Thoracic aorta (tissue), 2 donors: ENCODE results near the gene VPS54. TPM values are rescaled to one million over a fixed set of nuclear protein-coding genes. Genes with fewer than 3 reads are reported as not detected.

ENCODE experiments used
- ATAC-seq: fragments of 150-250 bp; one replicate; pipeline ENCODE4 v1.8.0; 2017; ENCODE audit warnings: low read depth; ENCODE audit not compliant: insufficient number of reproducible peaks, low FRiP score
- DNase-seq: peaks from one replicate; pipeline ENCODE4 v3.0.0-alpha.2; 2020; ENCODE audit warnings: low spot score
- H3K27ac ChIP-seq, 2 donors: fragments of 200-600 bp; sonication (generic); 1 replicate in 1 of 2; 2 replicates in 1 of 2; pipeline ENCODE4 v1.5.1; 2016; ENCODE audit warnings: mild to moderate bottlenecking in 2 of 2, moderate library complexity in 2 of 2
- H3K27me3 ChIP-seq: fragments of 200-600 bp; sonication (generic); replicated peaks from 2 replicates; pipeline ENCODE4 v1.6.0; 2016; ENCODE audit warnings: mild to moderate bottlenecking; ENCODE audit not compliant: insufficient read depth
- H3K36me3 ChIP-seq: fragments of 200-600 bp; sonication (generic); one replicate; pipeline ENCODE4 v1.5.1; 2016
- H3K4me1 ChIP-seq, 2 donors: fragments of 200-600 bp; sonication (generic); 1 replicate in 1 of 2; 2 replicates in 1 of 2; pipeline versions ENCODE4 v1.5.1 to v1.6.0; 2016; ENCODE audit warnings: low read depth in 2 of 2, mild to moderate bottlenecking in 1 of 2; ENCODE audit not compliant: control insufficient read depth in 1 of 2
- H3K4me3 ChIP-seq: fragments of 200-600 bp; sonication (generic); 2 replicates; pipeline ENCODE4 v1.5.1; 2016; ENCODE audit warnings: mild to moderate bottlenecking
- H3K9me3 ChIP-seq: fragments of 200-600 bp; sonication (generic); 2 replicates; pipeline ENCODE4 v1.5.1; 2016
- total RNA-seq, 2 donors: library from RNA; depleted of rRNA; stranded (reverse); fragments of >200 nt; gene quantifications; one replicate each; pipeline versions ENCODE4 v1.1.0 to v1.2.3, GENCODE V29; 2016
- TF ChIP-seq, protein P1 (sequence below): fragments of 200-600 bp; sonication (generic); IDR thresholded peaks from one replicate; pipeline ENCODE4 v1.5.1; 2019; ENCODE audit warnings: antibody characterized with exemption

VPS54 gene
- total RNA-seq, 2 donors from 2014 or later: 20.0 to 22.1 TPM

DNA sequence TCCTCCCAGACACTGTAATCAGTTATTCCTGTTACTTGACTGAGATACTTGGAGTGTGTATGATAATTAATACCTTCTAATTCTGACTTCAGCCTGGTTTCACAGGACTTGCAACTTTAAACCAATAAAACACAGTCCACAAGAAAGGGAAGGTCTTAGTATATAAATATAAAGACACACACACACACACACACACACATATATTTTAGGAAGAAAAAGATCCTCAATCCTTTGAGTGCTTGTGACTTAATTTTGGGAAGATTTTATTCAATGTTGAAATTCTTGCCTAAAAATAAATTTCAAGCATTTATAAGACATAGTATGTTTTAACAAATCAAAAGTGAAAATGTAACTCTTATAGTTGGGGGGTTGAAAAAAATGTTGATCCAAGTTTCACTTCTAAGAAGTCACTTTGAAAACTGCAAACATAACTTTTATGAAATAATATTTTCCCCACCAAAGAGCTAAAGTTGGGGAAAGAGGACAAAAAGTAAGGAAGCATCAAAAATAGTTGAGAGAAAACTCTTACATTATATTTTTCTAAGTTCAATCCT, 824 bp upstream of the VPS54 start:
- Histone ChIP-seq H3K4me1 (peaks cover 12 to 37% of the 10 kb centered on the region in 2 donors), H3K4me3 (peak overlapping the region; percentile 85), H3K27me3 (no peaks in the 10 kb centered on the region), H3K27ac (peak overlapping the region; percentile 85 to 95), H3K9me3 (no peaks in the 10 kb centered on the region), H3K36me3 (no peaks in the 10 kb centered on the region)
- DNase-seq: no peak
- ATAC-seq: no peak
- TF ChIP-seq, protein P1, sequence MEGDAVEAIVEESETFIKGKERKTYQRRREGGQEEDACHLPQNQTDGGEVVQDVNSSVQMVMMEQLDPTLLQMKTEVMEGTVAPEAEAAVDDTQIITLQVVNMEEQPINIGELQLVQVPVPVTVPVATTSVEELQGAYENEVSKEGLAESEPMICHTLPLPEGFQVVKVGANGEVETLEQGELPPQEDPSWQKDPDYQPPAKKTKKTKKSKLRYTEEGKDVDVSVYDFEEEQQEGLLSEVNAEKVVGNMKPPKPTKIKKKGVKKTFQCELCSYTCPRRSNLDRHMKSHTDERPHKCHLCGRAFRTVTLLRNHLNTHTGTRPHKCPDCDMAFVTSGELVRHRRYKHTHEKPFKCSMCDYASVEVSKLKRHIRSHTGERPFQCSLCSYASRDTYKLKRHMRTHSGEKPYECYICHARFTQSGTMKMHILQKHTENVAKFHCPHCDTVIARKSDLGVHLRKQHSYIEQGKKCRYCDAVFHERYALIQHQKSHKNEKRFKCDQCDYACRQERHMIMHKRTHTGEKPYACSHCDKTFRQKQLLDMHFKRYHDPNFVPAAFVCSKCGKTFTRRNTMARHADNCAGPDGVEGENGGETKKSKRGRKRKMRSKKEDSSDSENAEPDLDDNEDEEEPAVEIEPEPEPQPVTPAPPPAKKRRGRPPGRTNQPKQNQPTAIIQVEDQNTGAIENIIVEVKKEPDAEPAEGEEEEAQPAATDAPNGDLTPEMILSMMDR: no peak

DNA sequence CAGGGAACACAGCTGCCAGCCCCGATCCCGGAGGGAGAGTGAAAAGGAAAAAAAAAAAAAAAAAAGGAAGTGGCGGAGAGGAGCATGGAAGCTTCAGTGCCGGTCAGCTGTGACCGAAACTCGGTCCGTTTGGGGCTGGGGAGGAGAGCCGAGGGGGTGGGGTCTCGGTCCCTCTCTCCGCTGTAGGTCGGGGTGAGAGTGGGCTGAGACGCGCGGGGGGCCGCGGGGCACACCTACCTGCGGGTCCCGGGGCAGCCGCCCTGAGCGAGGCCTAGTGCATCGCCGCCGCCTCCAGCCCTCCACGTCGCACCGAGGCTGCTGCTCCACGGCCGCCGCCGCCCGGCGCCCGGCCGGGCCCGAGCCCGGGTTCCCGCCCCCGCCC, 536 bp downstream of the VPS54 start:
- no peaks in the 10 kb centered on the region for H3K9me3 ChIP-seq
- TF ChIP-seq, protein P1: no peak
- H3K27ac ChIP-seq: peak overlapping the region; percentile 85 to 95
- H3K27me3 ChIP-seq: no peaks in the 10 kb centered on the region
- H3K4me3 ChIP-seq: peak overlapping the region; percentile 85
- peaks cover 12 to 40% of the 10 kb centered on the region in 2 donors for H3K4me1 ChIP-seq
- peak; percentile 61 for ATAC-seq
- DNase-seq: no peak
- no peaks in the 10 kb centered on the region for H3K36me3 ChIP-seq

DNA sequence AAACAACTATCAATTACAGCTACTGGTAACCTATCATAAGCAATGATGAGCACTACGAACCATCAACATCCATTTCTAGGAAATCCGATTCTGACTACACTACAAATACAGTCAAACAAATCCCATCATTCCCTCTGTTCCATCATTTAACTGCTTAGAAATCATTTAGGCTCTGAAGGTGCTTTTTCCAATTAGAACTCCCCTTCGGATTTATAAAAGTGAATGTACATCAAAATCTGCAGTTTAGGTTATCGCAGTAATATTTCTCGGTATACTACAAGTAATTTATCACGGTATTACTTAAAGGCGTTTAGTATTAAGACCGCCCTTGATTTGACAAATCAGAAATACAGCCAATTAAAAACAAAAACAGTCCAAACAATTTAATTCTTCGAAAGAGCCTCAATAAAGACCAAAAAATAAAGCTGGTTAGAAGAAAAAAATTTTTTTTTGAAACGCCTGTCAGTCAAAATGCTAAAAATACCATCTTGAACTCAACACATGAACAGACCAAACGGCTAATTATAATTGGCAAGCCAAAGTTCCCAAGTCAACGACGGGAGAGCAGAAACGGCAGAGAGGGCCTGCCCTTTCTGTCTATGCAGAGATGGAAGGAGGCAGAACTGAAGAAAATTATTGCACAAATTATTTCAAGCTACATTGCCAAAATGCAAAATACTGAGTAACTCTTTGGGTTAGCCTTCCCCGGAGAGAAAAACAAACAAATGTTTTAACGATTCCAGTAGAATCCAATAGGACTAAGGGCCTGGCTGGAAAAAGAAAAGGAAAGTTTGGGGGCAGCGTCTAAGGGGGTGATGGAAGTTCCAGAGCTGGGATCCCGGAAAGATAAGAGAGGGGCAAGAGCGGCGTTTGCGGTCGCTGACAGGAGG, 1.2 kb downstream of the VPS54 start:
- ATAC-seq: peak; percentile 44
- Histone ChIP-seq H3K27me3 (no peaks in the 10 kb centered on the region), H3K4me1 (peaks cover 12 to 40% of the 10 kb centered on the region in 2 donors), H3K36me3 (no peaks in the 10 kb centered on the region), H3K27ac (peak overlapping the region; percentile 85 to 95), H3K4me3 (peak overlapping the region; percentile 85), H3K9me3 (no peaks in the 10 kb centered on the region)
- TF ChIP-seq, protein P1: no peak
- DNase-seq: no peak

DNA sequence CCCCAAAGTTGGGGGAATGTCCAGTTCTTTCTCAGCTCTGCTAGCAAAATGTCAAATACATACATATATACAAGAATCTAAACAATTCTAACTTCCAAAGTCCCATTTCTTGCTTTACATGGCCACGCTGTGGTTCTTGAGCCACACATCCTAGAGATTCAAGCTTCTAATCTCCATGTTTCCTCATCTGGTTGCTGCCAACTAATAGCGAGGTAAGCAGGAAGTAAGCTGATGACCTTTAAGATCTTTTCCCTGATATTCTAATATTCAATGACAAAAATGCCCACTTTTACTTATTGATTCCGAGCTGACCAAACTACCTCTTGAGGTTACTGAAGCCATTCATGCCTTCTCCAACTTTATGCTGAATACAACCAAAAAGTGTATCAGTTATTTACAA, 3.3 kb downstream of the VPS54 start:
- H3K27me3 ChIP-seq: no peaks in the 10 kb centered on the region
- no peaks in the 10 kb centered on the region for H3K36me3 ChIP-seq
- TF ChIP-seq, protein P1: no peak
- ATAC-seq: no peak
- peaks cover 12 to 40% of the 10 kb centered on the region in 2 donors for H3K4me1 ChIP-seq
- no peaks in the 10 kb centered on the region for H3K9me3 ChIP-seq
- no peak overlapping the region for H3K27ac ChIP-seq
- no peak for DNase-seq
- no peak overlapping the region for H3K4me3 ChIP-seq

DNA sequence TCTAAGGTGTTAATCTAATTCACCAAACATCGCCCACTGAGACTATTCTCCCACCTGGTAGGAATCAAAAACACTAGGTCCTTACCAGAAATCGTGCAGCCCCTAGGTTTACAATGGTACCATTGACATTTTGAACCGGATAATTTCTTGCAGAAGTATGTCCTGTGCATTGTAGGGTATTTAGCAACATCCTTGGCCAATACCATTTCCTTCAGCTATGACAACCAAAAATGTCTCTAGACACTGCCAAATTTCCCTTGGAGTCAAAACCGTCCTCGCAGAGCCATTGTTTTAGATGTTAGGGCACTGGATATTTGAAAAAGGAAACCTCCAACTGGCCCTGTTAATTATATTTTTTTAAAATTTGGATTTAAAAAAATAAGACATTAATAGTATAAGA, 3.8 kb downstream of the VPS54 start:
- H3K27ac ChIP-seq: no peak overlapping the region
- no peak for ATAC-seq
- H3K4me1 ChIP-seq: peaks cover 12 to 35% of the 10 kb centered on the region in 2 donors

More for the DNA sequence above, 3.8 kb downstream of the VPS54 start:
- DNase-seq: no peak
- no peaks in the 10 kb centered on the region for H3K9me3 ChIP-seq
- H3K27me3 ChIP-seq: no peaks in the 10 kb centered on the region
- no peaks in the 10 kb centered on the region for H3K36me3 ChIP-seq
- H3K4me3 ChIP-seq: no peak overlapping the region
- TF ChIP-seq, protein P1: no peak
